AG09309 (cell line): Measurements from ENCODE around the gene KANSL1.

Source experiments
- DNase-seq: peaks from one replicate; pipeline ENCODE4 v3.0.0-alpha.2; 2010; ENCODE audit warnings: low read depth
- H3K4me3 ChIP-seq: 2 replicates; pipeline ENCODE4 v1.5.1; 2011; ENCODE audit warnings: mild to moderate bottlenecking, low read depth, low read length, moderate library complexity; ENCODE audit not compliant: control insufficient read depth
- CTCF ChIP-seq: IDR thresholded peaks from 2 replicates; pipeline ENCODE4 v1.5.1; 2011; ENCODE audit warnings: mild to moderate bottlenecking, low read depth, low read length, inconsistent platforms; ENCODE audit not compliant: insufficient read depth, control insufficient read depth; ENCODE audit errors: missing control alignments

KANSL1 gene

GRCh38 chr17:46053911-46054534, 139.2 kb downstream of the KANSL1 start:
- no peak overlapping the region for H3K4me3 ChIP-seq
- DNase-seq, result no peak
- no peak for TF ChIP-seq CTCF

- DNase-seq, result no peak
- no peak overlapping the region for H3K4me3 ChIP-seq
- no peak for TF ChIP-seq CTCF
These were observed 143.6 kb downstream of the KANSL1 start for GRCh38 chr17:46049656-46050055.

GRCh38 chr17:46047856-46048255, 145.4 kb downstream of the KANSL1 start:
- no peak overlapping the region for H3K4me3 ChIP-seq
- no peak for DNase-seq
- TF ChIP-seq CTCF, result no peak

GRCh38 chr17:46047398-46047797, 145.8 kb downstream of the KANSL1 start:
- H3K4me3 ChIP-seq, result no peak overlapping the region
- TF ChIP-seq CTCF, result no peak
- DNase-seq, result no peak

- no peak for DNase-seq
- no peak for TF ChIP-seq CTCF
- H3K4me3 ChIP-seq, result no peak overlapping the region
These were observed 146.3 kb downstream of the KANSL1 start for GRCh38 chr17:46046957-46047356.

GRCh38 chr17:46045639-46046038, 147.6 kb downstream of the KANSL1 start:
- TF ChIP-seq CTCF, result no peak
- no peak overlapping the region for H3K4me3 ChIP-seq
- DNase-seq, result no peak

- no peak overlapping the region for H3K4me3 ChIP-seq
- DNase-seq, result no peak
- no peak for TF ChIP-seq CTCF
These were observed 148.2 kb downstream of the KANSL1 start for GRCh38 chr17:46044989-46045388.
